Measurements from ENCODE around the gene RMDN3.

RMDN3 gene

DNA sequence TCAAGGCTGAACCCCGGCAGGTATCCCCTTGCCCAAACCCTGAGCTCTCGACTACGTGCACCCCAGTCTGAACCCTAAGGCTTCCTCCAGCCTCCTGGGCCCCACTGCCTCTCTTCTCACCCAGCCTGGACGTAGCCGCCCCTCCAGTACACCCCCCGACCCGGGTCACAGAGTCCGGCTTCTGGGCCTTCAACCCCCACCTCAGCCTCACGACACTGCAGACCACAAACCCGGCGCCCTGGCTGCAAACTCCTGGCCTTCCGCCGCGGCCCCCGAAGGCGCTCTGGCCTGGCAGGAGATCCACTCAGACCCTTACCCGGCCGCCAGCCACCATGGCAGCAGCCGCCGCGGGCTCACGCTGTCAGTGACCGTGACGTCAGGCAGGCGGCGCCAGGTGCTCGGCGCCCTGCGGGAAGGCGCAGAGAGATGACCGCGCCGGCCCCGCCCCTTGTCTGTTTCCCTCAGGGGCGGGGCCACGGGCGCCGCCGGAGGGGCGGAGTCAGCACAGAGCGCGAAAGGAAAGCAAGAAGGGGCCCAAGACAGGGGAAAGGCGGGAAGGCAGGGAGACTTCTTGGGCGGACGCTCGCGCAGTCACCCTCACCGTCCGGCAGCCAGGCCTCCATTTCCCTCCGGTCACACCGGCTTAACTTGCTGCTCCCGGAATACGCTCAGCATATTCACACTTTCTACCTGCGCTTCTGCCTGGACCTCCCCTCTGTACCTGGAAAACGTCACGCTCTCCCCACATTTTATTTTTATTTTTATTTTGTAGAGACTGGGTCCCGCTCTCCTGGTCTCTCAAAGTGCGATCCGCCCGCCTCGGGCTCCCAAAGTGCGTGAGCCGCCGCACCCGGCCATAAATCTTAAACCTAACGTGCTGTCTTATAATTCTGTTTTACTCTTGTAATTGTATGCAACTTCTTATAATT, at the start of gene RMDN3:
RMDN3 (minus strand) TSS at position 372 of the 929 bp plus-strand sequence. CDS start 471 bp downstream, outside the sequence.
- peak; percentile 87 for DNase-seq (ENCODE audit: low read depth)

DNA sequence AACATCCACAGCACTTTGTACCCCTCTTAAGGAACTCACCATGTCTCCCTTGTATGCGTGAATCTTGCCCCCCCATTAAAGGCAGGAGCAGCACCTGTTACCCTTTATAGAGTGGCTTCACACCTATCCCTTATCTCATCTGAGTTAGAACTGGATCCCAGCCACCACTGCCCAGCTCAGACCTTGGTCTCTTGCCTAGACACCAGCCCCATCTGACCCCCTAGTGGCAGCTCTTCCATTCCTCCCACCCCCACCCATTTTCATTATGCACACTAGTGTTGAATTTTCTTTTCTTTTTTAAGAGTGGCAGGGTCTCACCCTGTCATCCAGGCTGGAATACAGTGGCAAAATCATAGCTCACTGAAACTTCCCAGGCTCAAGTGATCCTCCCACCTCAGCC, 48.6 kb upstream of the RMDN3 start:
- no peak for DNase-seq (ENCODE audit: low read depth)

DNA sequence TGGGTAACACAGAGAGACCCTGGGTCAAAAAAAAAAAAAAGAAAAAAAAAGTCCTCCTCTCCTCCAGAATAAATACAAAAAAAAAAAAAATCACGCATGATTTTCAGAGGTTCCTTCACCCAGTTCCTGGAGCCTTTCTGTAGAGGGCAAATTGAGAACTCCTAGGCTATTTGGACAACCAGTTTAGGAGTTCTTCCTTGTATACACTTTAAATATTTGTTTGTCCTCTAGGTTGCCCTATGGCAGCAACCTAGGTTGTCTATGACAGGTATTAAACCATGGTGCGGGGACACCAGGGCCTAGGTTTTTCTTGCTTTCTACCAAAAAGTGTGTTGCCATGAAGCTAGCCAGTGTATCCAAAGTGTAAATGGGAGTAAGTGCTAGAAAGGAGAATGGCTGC, 48.0 kb upstream of the RMDN3 start:
- DNase-seq (ENCODE audit: low read depth), result no peak

DNA sequence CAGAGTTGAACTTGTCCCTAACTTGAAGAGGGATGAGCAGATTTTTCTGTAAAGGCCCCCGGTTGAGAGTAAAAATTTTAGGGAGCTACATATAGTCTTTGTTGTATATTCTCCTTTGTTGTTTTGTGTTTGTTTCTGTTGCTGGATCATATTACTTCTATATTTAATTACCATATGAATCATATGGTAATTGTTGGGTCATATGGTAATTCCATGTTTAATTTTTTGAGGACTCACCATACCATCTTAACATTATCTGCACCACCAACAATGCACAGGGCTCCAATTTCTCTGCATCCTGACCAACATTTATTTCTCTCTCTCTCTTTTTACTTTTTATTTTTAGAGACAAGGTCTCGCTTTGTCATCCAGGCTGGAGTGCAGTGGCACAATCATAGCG, 44.5 kb upstream of the RMDN3 start:
- DNase-seq (ENCODE audit: low read depth), result no peak

DNA sequence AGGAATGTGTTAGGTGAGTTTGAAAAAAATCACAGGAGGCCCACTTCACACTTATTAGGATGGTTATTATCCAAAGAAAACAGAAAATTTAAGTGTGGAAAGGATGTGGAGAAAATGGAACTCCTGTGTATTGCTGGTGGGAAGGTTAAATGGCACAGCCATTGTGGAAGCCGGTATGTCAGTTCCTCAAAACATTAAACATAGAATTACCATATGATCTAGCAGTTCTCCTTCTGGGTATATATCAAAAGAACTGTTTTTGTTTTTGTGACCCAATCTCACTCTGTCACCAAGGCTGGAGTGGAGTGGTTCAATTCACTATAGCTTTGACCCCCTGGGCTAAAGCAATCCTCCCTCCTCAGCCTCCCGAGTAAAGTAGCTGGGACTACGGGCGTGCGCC, 41.5 kb upstream of the RMDN3 start:
- no peak for DNase-seq (ENCODE audit: low read depth)

DNA sequence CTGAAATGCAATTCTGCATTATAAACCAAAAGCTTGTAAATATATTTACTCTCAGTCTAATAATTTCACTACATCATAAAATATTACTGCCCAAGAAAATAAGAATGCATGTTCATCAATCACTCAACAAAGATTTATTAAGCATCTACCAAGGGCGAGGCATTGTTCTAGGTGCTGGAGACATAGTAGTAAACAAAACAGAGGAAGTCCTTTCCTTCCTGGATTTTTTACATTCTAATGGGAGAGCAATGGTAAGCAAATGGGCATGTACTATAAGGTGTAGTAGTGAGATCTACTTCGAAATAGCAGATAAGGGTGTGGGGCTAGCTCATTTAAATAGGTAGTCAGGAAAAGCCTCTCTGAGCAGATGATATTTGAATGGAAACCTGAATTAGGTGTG, 41.0 kb upstream of the RMDN3 start:
- no peak for DNase-seq (ENCODE audit: low read depth)

DNA sequence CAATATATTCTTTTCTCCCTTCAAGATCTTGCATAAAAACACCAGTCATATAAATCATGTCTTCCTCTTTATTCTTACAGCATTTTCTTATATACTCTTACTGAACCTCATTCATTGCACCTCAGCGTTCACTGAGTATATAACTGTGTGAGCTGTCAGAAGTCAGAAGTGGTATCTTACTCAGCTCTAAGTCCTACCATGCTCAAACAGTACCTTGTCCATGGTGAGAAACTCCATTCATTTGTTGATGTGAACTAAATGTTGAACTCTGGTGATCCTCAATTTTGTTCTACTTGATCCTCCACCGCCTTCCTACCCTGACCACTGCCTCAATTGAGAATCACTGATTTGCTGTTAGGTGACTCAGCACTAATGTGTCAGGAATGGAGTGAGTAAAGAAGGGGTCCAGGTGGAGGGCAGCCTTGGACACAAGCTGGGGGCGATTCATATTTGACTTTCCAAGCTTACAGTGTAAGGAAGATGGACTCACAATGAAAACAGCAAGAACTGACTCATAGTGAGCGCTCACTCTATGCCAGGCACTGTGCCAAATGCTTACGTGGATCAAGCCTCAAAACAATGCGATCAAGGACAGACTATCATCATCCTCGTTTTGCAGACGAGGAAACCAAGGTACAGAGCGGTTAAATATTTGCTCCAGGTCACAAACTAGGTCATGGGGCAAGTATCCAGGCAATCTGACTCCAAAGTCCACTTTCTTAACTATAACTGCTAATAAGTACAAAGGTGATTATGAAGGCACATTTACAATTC, 38.3 kb upstream of the RMDN3 start:
- no peak for DNase-seq (ENCODE audit: low read depth)

GRCh38 chr15:40792394-40792793, 37.3 kb upstream of the RMDN3 start:
- no peak for DNase-seq (ENCODE audit: low read depth)

DNA sequence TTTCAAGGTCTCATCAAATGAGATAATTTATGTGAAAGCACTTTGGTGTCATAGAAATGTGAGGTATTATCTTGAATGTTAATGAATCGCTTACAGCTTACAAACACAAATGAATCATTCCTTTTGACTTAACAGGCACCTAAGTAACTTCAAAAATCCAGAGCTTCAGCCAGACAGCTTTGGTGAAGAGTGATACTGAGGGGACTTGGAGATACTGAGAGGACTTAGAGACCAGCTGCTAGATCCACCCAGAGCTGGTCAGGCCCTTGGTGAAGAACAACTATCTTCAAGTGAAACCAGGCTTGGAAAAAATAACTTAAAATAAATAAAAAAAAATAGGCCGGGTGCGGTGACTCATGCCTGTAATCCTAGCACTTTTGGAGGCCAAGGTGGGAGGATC, 35.7 kb upstream of the RMDN3 start:
- no peak for DNase-seq (ENCODE audit: low read depth)

- no peak for DNase-seq (ENCODE audit: low read depth)
Measured at GRCh38 chr15:40789999-40790398, 34.9 kb upstream of the RMDN3 start.

- DNase-seq (ENCODE audit: low read depth), result no peak
Measured at GRCh38 chr15:40789119-40789518, 34.1 kb upstream of the RMDN3 start.

- DNase-seq (ENCODE audit: low read depth), result no peak
Measured at GRCh38 chr15:40787991-40788390, 32.9 kb upstream of the RMDN3 start.

DNA sequence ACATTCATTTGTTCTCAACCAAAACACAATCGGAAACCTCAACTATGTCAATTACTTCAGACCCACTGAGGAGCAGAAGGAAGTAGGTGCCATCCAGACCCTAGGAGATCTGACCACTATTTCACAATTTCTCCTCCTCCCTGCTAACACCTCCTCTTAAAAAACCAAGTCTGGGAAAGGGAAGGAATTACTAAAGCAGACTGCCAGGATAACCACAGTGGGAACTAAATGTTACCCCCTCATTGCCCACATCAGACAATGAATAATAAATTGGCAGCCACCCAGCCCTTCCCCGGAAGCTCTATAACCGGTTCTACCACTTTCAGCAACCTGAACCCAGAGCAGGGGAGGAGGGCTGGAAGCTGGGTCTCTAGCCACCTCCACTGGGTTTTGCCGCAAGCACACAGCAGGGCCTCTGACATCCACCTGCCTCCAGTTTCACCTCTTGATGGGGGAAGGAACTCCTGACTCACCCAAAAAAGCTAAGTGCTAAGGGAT, 32.3 kb upstream of the RMDN3 start:
- DNase-seq (ENCODE audit: low read depth), result no peak

DNA sequence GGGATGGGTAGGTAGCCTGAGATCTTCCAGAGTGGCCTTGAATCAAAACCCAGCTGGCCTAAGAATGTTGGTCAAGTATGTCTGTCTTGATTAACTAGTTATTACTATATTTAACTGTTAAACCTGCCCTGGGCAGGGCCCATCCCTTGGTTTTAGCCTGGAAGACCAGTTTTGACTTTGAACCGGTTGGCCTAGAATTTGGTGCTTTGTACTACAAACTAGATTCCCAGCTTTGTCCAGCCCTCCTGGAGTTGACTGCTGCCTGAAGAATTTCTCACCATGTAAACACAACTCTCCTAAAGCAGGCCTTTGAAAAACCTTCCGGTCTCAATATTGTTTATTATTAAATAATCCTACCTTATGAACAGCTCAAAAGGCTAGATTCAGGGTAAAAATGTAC, 30.8 kb upstream of the RMDN3 start:
- DNase-seq (ENCODE audit: low read depth), result no peak

DNA sequence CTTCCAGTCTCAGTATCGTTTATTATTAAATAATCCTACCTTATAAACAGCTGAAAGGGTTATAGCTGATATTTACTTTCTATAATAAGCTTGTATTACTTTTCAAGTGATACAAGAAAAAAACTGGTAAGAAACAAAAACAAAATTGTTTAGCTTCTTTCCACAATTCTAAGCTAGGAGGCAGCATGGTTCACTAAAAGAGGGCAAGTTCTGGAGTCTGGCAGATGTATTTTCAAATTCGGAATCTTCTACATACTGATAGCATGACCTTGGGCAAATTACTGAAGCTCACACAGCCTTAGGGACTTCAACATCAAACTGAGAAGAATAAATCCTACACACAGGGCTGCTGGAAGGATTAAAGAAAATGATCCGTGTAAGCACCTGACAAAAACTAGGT, 30.1 kb upstream of the RMDN3 start:
- DNase-seq (ENCODE audit: low read depth), result no peak

- DNase-seq (ENCODE audit: low read depth), result peak; percentile 65
Measured at GRCh38 chr15:40782609-40783227, 27.7 kb upstream of the RMDN3 start.

GRCh38 chr15:40776537-40777141, 21.6 kb upstream of the RMDN3 start:
- peak; percentile 51 for DNase-seq (ENCODE audit: low read depth)

DNA sequence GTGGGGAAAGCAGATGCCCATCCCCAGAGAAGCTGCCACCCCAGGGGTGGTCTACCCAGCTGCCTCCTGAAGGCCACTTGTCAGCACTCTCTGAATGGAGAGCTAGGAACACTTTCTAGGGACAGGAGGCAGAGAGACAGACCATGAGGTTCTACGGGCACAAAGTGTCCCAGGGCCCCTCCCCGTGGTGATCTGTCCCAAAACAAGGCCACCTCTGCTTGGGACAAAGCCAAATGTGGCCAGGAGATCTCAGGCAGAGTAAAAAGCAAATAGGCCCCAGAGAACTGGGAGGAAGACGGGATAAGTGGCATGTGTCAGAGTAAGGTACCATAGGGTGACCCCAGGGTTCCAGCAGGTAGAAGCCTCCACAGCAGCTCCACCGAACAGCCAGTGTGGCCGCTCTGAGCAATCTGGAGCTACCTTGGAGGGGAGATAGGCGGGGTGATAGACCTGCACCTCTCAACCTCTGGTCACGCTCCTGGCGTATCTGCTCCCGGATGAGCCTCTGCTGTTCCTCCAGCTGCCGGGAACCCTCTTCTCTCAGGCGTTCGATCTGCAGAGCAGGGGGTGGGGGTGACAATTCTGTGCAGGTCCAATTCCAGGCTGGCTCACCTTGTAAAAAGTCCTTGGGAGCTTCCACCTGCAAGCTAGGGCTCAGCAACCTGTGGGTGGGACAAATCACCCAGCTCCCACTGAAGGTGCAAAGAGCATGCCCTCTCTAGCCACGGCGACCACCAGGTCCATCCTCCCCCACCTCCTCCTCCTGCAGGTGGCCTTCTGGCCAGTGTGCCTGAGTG, 20.9 kb upstream of the RMDN3 start:
- DNase-seq (ENCODE audit: low read depth), result no peak

- no peak for DNase-seq (ENCODE audit: low read depth)
Measured at GRCh38 chr15:40775007-40775406, 20.0 kb upstream of the RMDN3 start.

DNA sequence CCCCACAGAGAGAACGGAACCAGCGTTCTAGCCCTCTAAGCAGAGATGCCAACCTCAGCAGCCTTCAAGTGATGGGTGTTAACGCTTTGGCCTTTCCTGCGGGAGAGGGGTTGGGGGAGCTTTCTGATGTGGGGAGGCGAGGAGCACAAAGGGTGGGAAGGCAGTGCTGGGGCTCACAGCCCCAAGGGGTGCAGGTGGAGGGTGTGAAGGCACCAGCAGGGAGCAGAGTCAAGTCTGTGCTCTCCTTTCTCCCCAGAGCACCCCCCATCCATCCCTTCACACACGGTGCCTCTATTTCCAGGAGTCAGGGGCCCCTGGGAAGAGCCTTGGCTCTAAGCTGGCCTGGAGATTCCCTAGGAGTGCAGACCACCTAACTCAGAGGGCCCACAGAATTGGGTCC, 18.8 kb upstream of the RMDN3 start:
- DNase-seq (ENCODE audit: low read depth), result no peak

DNA sequence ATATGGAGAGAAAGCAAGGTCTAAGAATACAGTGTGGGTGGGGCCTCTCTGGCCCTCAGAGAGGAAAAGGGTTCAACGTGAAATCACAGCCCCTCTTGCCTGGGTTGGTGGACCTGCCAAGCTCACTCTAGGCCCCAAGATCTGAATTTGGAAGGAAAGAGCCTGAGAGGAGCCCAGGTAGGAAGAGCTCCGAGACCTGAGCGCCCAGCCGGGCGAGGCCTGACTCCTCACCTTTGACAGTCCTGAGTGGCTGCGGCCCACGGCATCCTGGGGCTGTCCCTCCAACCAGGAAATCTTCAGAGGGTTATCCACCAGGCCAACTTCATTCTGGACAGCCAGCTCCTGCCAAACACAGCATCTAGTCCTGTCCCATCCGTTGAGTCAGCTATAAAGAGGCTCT, 18.4 kb upstream of the RMDN3 start:
- no peak for DNase-seq (ENCODE audit: low read depth)

All from activated gamma-delta T cell treated with anti-CD3 and anti-CD28 coated beads, Interleukin-2, amount 50 U/mL, for 16 hours (primary cell).